ENCODE data around the gene KCNH3.
A peak's percentile ranks its signal among the peaks of the same experiment; 100 is the strongest.
"Not testable (repeated sequence)": the region's sequence is repeated elsewhere in the genome, so short reads cannot be mapped to it uniquely, and the experiment has no call there.

Gene KCNH3

DNA sequence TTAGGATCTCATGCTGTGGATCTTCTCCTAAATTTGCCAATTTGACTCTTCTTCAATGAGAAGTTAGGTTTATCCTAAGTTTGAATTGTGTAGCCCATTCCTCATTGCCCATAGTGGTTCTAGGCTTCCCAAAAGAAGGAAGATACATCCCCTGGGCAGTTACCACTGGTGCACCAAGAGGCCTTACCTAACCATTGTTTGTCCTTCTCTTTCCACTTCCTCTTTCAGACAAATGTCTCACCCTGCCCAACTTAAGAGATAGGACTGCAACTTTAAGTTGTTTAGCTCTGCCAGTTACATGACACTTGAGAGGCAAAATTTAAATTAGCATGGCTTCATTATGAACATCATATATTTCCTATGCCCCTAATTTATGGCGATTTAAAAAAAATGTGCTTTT, 9.4 kb upstream of the KCNH3 start:
- DNase-seq (ENCODE audit: low spot score) = no peak

DNA sequence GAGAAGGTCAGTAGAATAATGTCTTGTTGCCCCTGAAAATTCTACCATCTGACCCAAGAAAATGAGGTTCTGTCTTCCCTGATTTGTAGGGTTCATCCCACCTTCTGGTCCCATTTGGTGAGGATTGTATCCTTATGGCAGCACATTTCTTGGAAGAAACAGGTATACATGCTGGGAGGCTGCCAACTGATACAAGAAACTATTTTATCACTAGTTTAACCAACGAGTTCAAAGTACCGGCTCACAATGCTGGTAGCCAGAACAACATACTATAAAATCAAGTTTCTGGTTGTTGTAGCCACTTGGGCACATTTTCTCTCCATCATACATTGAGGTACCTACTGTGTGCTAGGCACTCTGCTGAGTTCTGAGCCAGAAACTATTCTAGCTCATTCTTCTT, 7.1 kb upstream of the KCNH3 start:
- no peak for DNase-seq (ENCODE audit: low spot score)

DNA sequence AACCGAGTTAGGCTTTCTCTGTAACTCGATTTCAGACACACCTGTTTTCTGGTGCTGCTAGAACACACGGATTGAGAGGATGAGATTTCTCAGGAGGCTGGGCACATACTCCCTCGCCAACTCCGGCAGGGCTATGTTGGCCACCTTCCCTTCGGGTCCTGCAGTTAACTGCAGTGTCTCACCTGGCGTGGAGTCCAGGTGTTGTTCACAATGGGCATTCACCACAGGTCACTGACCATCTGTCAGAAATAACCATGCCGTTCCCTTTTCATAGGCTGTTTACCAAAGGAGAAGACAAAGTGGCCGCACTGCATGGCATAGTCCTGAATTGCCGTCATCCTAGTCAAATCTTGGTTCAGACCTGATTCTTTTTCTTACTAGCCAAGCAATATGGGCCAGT, 5.5 kb upstream of the KCNH3 start:
- DNase-seq (ENCODE audit: low spot score) = no peak

DNA sequence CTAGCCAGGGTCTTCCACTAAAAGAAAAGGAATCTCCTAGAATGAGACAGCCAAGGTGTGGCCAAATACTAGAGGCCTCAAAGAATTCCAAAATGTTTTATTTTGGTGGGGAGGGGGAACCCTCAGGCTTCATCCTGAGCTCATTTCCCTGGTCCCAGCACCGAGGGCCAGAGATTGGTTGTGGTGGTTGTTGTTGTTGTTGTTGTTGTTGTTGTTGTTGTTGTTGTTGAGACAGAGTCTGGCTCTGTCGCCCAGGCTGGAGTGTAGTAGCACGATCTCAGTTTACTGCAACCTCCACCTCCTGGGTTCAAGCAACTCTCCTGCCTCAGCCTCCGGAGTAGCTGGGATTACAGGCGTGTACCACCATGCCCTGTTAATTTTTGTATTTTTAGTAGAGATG, 4.7 kb upstream of the KCNH3 start:
- not testable (repeated sequence) for DNase-seq (ENCODE audit: low spot score)

DNA sequence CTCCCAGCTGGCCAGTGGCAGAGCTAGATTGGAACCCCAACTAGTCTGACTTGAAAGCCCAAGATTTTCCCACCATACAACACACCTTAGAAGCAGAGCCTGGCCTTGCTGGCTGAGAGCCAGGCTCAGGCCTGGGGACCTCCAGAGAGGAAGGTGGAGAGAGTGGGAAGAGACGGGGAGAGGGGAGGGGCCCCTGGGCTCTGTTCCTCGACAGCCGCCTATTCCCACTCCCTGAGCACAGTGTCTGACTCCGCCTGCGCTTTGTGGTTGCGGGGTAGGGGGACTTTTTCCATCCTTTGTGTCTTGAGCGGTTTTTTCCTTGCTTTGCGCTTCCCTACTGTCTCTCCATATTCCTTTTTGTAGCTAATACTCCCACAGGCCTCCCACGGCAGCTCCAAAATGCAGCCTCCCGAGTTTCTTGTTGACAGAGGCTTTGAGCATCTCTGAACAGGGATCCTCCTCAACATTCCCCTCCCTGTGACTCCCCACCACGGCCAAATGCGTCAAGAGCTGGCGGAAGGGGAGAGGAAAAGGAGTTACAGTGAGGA, 4.0 kb upstream of the KCNH3 start:
- no peak for DNase-seq (ENCODE audit: low spot score)

DNA sequence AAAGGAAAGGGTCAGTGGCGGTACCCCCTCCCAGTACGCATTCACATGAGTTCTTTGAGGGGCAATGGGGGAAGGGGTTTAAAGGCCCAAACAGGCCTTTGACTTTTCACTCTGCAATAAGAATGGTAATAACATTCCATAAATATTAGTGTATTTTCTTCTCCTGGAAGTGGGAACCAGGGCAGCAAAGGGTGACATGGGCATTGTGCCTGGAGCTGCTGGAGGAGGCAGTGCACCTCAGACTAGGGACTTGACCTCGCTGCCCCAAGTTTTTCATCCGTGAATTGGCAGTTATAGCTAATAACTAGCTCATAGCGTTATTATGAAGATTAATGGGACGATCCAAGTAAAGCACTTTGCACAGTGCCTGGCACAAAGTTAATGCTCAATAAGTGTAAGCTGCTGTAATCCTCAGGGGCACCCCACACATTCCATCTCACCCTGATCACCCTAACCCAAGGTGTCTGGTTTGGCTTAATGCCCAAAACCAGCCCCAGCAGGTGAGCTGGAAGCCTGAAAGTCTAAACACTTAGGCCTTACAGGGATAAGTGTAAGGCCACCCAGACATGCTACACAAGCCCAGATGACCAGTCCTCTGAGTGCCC, 2.8 kb upstream of the KCNH3 start:
- peak; percentile 58 for DNase-seq (ENCODE audit: low spot score)

DNA sequence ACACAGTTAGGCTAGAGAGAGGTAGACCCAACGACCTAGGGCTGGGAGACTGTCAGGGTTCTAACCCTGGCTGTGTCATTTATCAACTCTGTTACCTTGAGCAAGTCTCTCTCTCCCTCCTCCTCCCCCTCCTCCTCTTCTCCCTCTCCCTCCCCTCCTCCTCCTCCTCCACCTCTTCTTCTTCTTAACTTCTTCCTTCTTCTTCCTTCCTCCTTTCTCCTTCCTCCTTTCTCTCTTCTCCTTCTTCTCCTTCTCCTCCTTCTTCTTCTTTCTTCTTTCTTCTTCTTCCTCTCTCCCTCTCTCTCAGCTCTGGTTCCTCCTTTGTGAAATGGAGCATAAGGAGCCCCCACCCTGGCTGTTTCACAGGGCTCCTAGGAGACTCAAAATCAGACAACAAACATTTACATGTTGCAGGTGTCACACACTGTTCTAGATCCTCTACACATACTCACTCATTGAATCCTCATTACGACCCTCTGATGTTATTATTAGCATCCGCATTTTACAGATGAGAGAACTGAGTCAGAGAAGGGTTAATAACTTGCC, 2.2 kb upstream of the KCNH3 start:
- DNase-seq (ENCODE audit: low spot score) = no peak

DNA sequence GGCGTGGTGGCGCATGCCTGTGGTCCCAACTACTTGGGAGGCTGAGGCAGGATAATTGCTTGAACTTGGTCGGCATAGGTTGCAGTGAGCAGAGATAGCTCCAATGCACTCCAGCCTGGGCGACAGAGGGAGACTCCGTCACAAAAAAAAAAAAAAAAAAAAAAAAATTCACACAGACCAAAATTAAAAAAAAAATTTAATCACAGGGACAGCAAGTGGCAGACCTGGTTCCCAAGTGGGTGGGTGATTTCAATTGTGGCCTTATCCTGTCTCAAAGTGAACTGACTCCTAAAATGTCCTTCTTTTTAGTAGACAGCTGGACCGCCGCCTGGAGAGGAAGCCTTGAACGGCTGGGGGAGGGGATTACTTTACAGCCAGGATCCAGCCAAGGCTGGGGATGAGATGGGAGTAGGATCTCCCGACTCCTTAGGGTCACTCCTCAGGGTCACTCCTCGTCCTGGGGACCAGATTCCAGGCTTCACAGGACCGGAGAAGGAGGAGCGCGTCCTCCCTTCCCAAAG, 1.5 kb upstream of the KCNH3 start:
- DNase-seq (ENCODE audit: low spot score) = no peak

DNA sequence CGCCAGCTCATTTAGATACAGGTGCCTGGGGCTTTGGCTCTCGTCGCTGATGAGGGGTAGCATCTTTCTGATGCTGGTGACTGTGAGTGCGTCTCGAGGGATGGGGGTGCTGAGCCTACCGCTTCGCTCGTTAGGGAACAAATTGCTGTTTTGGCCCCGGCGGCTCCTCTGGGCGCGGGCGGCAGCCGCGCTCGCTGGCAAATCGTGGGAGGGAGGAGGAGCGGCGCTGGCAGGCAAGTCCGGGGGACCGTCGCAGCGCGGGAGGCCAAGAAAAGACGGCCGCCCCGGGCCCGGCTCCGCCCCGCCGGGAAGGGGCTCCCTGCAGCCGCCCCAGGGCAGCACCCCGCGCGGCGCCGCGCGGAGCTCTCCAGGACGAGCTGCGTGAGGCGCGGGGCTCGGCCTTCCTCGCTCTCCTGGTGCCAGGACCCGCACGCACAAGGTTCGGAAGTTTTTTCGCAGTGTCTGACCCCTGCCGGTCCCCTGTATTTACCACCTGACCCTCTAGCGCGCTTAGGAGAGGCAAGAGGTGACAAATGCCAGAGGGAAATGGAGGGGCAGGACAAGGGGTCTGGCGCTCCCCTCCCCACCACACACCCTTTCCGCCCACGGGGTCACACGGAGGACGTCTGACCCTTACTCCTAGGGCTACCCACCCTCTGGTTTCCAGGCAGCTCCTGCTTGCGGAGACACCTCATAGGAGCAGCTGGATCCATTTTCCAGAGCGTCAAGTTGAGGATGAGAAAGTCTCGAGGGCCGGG, 899 bp upstream of the KCNH3 start:
- no peak for DNase-seq (ENCODE audit: low spot score)

DNA sequence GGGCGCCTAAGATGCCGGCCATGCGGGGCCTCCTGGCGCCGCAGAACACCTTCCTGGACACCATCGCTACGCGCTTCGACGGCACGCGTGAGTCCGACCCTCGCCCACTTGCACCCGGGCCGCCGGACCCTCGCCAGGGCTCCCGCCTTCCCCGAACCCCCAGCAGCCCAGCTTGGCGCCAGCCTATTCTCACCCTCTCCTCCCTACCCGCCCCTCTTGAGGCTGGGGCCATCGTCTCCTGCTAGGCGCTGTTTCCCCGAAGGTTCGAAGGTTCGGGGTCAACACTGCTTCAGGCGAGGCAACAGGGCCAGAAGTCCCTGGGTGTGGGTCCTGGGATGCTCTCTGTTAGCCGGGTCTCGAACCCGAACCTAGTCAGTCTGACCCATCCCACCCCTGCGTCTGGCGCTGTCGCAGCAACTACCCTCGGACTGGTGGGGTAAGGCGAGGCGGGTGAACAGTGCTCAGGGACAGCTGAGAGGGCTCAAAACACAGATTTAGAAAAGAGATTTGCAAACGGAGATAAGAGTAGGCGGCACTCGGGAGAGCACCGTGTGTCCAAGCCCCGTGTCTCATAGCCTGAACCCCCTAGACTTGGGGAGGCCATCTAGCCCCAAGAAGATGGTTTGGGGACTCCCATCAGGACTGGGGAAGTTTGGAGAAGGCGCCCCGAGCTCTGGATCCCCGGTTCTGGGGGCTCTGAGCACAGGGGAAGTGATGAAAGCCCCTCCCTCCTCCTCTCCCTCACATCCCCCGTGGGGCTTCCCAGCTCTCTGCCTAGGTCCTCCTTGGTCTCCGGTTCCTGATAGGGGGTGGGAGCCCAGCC, 787 bp downstream of the KCNH3 start:
- no peak for DNase-seq (ENCODE audit: low spot score)

DNA sequence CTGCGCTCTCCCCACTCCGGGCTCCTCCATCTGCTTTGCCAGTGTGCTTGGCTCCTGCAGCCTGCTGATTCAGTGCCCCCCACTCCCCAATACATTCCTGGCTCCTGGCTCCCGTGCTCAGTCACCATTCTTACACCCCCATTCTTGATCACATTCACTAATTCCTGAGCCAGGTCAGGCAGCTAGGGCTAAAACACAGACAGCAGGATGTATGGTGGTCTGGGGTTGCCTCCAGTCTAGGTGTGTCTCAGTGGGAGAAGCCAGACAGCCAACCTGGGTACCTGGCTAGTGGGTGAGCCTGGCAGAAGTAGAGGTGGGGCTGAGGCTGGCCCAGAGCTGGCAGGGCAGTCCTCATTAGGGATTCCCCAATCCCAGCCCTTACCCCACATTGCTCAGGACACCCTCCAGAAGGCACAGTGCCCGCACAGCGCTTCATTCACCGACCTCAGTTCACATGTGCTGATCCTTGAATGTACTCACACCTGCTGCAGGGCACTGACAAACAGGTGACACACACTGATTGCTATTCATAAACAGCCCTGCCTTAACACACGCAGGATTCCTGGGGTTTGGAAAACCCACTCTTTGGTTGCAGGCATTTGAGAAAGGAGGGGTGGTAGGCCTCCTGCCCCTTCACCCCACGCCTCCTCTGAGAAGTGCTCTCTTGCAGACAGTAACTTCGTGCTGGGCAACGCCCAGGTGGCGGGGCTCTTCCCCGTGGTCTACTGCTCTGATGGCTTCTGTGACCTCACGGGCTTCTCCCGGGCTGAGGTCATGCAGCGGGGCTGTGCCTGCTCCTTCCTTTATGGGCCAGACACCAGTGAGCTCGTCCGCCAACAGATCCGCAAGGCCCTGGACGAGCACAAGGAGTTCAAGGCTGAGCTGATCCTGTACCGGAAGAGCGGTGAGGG, 1.7 kb downstream of the KCNH3 start:
- peak; percentile 81 for DNase-seq (ENCODE audit: low spot score)

DNA sequence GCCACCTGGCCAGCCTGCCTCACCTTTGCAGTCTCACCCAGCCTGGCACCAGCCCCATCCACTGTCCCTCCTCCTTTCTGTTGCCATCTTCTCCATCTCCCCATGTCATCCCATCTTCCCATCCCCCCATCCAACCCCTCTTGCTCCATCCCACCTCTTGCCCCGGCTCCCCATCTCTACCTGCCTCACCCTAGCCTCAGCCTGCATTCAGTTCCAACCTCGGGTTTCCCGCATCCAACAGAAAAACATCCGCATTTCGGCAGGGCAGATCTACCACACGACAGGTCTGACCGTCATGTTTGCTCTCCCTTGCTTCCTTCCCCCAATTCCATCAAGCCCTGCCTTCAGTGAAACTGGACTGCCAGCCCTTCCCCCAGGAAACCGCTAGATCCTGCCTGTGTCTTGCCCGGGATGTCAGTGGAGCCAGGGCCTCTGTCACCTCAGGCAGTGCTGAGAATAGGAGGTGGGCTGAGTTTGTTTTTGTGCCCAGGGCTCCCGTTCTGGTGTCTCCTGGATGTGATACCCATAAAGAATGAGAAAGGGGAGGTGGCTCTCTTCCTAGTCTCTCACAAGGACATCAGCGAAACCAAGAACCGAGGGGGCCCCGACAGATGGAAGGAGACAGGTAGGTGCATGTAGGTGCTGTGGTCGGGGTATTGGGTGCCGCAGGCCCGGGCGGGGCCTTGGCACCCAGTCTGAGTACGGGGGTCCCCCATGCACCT, 2.5 kb downstream of the KCNH3 start:
- DNase-seq (ENCODE audit: low spot score) = no peak

DNA sequence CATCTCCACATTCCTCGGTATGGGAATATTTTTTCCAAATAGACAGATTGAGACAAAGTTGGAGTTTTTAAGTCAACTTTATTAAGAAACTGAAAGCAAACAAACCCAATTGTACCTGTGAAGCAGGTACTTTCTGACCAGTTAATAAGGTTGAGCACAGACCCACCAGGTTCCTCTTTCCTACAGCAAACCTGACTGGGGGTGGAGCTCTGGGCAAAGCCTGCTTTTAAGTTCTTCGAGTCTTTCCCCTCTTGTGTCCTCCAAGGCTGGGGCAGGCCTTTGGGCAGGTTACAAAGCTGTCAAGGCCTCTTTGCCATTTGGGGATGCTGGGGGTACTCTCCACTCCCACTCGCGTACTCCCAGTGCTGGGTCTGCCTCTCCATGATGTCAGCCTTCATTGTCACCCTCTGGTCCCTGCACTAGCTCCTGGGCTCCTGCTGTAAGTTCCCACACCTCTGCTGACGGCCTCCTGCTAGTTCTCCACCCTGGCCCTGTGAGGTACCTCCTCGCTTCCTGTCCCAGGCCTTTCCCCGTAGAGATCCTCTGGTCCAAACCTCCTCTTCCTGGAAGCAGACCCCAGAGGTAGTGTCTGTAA, 3.2 kb downstream of the KCNH3 start:
- no peak for DNase-seq (ENCODE audit: low spot score)

DNA sequence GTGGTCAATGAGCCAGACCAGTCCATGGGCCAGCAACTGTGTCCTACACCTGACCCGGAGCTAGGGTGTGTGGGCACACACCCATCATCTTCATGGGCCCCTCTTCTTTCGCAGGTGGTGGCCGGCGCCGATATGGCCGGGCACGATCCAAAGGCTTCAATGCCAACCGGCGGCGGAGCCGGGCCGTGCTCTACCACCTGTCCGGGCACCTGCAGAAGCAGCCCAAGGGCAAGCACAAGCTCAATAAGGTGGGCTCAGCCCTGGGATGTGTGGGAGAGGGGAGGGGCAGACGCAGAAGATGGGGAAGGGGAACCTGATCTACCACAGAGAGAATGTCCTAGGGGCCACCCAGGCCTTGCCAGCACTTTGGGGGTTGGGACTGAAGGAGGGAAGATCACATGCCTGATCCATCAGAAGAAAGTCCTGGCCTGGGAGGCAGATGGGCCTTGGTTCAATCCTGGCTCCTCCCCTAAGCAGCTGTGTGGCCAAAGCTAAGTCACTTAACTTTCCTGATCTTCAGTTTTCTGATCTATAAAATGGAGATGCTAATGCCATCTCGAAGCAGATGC, 3.8 kb downstream of the KCNH3 start:
- DNase-seq (ENCODE audit: low spot score) = no peak

DNA sequence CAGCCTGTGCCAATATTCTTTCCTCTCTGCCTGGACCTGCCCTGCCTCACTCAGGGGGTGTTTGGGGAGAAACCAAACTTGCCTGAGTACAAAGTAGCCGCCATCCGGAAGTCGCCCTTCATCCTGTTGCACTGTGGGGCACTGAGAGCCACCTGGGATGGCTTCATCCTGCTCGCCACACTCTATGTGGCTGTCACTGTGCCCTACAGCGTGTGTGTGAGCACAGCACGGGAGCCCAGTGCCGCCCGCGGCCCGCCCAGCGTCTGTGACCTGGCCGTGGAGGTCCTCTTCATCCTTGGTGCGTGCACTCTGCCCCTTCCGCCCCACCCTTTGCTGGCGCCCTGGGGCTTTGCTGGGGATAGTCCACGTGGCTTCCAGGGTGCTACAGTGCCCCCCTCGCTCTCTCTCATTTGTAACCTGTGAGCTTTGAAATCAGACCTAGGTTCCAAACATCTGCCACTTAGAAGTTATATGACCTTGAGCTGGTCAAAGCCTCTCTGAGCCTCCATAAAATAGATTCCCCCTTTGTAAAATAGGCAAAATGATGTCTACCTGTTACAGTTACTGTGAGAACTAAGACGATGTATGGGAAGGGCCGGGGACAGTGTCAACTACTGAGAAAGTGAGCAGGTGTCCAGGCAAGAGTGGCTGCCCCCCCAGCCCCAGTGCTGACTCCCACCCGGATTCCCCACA, 4.5 kb downstream of the KCNH3 start:
- DNase-seq (ENCODE audit: low spot score) = no peak

DNA sequence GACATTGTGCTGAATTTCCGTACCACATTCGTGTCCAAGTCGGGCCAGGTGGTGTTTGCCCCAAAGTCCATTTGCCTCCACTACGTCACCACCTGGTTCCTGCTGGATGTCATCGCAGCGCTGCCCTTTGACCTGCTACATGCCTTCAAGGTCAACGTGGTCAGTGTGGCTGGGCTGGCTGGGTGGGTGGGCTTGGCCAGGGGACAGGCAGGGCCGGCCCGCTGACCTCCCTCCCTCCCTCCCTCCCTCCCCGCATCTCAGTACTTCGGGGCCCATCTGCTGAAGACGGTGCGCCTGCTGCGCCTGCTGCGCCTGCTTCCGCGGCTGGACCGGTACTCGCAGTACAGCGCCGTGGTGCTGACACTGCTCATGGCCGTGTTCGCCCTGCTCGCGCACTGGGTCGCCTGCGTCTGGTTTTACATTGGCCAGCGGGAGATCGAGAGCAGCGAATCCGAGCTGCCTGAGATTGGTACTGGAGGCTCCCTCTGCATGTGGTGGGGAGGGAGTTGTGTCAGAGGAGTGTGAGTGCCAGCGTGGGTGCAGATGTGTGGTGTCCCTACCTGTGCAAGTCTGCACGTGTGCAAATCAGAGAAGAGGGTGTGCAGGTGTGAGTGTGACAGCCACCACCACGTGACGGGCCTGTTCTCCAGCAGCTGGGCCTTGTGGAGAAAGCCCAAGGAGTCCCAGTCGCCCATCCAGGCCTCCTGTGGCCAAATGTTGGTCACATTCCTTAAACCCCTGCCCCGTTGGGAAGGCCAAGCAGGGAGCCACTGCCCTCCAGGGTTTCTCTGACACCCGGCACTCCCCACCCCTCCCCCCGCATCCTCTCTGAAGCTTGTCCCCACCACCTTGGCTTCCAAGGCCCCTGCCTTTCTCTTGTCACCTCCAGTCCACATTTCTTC, 5.3 kb downstream of the KCNH3 start:
- DNase-seq (ENCODE audit: low spot score) = no peak

DNA sequence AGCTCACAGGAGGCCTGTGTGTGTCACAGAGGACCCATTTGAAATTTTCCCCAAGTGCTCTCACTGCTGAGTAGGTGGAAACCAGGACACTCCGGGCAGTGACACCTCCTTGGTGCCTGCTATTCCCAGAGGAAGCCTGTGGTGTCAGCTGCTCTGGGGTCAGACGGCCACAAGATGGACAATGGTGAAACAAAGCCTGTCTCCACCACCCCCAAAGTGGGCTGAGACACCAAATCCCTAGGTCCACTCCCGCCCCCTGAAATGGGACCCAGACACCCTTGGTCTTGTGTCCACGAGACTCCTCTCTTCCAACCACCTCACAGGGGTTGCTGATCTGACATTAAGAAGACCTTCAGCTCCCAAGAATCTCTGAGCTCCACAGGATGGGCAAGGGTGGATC, 7.0 kb downstream of the KCNH3 start:
- no peak for DNase-seq (ENCODE audit: low spot score)

DNA sequence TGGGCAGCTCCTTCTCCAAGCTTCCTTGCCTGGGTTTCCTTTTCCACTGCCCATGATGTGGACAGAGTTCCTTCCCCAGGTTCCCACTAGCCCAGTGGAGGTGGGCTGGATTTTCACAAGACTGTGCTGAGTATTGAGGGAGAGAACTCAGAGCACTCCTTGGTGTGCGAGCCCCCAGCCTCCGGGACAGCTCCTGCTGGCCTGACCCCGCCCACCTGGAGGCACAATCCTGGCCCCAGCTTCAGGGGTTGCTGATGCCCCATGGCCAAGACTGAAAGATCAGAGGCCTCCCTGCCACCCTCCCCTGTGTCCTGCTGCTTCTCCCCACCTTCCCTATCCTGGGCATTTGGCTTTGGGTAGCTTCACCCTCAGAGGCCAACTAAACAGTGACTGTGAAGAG, 7.7 kb downstream of the KCNH3 start:
- DNase-seq (ENCODE audit: low spot score) = no peak

Data from kidney tubule cell (primary cell).